ENCODE measurements around the gene LRRC36.

The LRRC36 gene

GRCh38 chr16:67429799-67430503, 103.3 kb downstream of the LRRC36 start:
- no peak for DNase-seq (ENCODE audit: low spot score in 2 of 2)
- Histone ChIP-seq H3K27me3 (ENCODE audit: low read depth) (no peaks in the 10 kb centered on the region), H3K4me3 (peak overlapping the region; percentile 49), H3K9me3 (no peaks in the 10 kb centered on the region), H3K4me1 (peaks cover 20% of the 10 kb centered on the region), H3K36me3 (replicated peaks) (no peaks in the 10 kb centered on the region)
- in situ Hi-C loops (cut with MboI; ENCODE audit: low sequenced_read_pairs), result no loop called here

DNA sequence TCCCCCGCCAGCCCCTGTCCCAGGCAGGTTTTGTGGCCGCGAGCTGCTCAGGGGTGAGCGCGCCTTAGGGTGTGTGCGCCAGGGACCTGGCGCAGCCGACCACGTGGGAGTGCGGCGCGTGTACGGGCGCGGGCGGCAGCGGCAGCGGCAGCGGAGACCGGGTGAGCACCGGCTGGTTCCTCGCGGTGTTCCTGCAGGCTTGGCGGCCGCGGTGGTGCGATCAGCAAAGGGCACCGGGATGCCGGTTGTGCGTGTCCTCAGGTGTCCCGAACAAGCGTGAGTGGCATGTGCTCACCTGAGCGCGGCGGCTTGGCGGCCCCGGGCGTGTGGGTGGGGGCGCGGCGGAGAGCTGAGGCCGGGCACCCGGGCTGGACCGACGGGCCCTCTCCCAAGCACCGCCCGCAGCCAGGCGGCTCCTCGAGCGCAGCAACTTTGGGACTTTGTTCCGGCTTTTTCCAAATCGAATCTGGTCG, 103.9 kb downstream of the LRRC36 start:
- peaks cover 20% of the 10 kb centered on the region for H3K4me1 ChIP-seq
- in situ Hi-C loops (cut with MboI; ENCODE audit: low sequenced_read_pairs), result no loop called here
- H3K36me3 ChIP-seq (replicated peaks), result no peaks in the 10 kb centered on the region
- peak overlapping the region; percentile 49 for H3K4me3 ChIP-seq
- H3K9me3 ChIP-seq, result no peaks in the 10 kb centered on the region
- peak; percentile 14 to 60 for DNase-seq (ENCODE audit: low spot score in 2 of 2)
- H3K27me3 ChIP-seq (ENCODE audit: low read depth), result no peaks in the 10 kb centered on the region

DNA sequence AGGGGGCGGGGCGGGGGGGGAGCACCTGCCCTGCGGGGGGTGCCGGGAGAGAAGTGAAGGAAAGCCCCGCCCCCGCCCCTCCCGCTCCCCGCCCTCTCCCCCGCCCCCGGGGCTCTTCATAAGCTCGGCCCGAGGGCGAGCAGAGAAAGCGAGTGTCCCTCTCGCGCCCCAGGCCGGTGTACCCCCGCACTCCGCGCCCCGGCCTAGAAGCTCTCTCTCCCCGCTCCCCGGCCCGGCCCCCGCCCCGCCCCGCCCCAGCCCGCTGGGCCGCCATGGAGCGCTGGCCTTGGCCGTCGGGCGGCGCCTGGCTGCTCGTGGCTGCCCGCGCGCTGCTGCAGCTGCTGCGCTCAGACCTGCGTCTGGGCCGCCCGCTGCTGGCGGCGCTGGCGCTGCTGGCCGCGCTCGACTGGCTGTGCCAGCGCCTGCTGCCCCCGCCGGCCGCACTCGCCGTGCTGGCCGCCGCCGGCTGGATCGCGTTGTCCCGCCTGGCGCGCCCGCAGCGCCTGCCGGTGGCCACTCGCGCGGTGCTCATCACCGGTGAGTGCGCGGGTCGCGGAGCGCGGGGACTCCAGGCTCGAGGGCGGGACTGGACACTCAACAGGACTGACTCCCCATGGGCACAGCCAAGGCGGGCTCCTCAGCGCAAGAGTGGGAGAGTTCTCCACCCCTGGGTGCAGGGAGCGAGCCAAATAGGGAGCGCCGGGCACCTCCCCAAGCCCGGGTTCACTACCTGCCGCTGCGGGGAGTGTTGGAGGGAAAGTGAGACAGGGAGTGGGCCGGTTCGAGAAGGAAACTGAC, 104.6 kb downstream of the LRRC36 start, which contains the start of gene HSD11B2:
TSS of gene HSD11B2 (plus strand) at position 145 of the 798 bp plus-strand sequence. CDS start at position 273, 128 bp downstream.
- DNase-seq (ENCODE audit: low spot score in 2 of 2), result peak; percentile 74 to 92
- no peaks in the 10 kb centered on the region for H3K27me3 ChIP-seq (ENCODE audit: low read depth)
- H3K36me3 ChIP-seq (replicated peaks), result no peaks in the 10 kb centered on the region
- H3K4me1 ChIP-seq, result peaks cover 20% of the 10 kb centered on the region
- H3K9me3 ChIP-seq, result no peaks in the 10 kb centered on the region
- peak within 1 kb of the TSS; percentile 49 for H3K4me3 ChIP-seq
- in situ Hi-C loops (cut with MboI; ENCODE audit: low sequenced_read_pairs), result no loop called here

DNA sequence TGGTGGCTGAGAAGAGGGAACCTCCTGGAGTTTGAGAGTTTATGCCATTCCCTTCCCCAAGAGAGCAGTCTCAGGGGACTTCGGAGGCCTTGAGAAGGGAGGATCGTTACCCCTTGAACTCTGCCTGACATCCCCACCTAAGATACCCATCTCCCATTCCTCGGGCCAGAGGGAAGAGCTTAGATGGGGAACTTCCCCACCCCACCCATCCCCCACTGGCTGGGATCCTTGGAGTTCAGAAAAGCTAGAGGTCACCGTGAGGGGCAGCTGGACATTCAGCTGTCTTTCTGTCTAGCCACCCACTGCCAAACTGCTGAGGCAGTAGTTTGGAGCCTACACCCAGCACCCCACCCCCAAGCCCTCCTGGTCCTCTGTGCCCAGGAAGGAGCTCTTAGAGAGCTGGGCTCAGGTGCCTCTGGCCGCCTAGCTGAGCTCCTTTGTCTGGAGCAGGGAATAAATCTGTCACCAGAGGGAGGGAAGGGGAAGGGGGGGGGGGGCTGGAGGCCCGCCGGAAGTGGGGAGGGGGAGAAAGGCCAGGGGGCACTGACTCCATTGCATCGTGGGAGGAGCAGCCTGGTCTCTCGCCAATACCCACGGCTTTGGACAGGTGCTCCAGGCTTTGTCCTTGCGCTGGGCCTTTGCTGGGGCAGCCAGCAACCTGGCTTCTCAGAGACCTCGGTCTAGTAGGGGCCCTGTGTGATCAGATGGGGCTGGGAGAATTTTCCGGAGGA, 105.3 kb downstream of the LRRC36 start:
- no peaks in the 10 kb centered on the region for H3K9me3 ChIP-seq
- H3K27me3 ChIP-seq (ENCODE audit: low read depth), result no peaks in the 10 kb centered on the region
- in situ Hi-C loops (cut with MboI; ENCODE audit: low sequenced_read_pairs), result no loop called here
- peak in 1 of 2 experiments; percentile 47 for DNase-seq (ENCODE audit: low spot score in 2 of 2)
- H3K4me1 ChIP-seq, result peaks cover 20% of the 10 kb centered on the region
- peaks cover 2% of the 10 kb centered on the region; the same call in 1 of the 2 replicates for H3K36me3 ChIP-seq (replicated peaks)
- H3K4me3 ChIP-seq, result peak overlapping the region; percentile 41

DNA sequence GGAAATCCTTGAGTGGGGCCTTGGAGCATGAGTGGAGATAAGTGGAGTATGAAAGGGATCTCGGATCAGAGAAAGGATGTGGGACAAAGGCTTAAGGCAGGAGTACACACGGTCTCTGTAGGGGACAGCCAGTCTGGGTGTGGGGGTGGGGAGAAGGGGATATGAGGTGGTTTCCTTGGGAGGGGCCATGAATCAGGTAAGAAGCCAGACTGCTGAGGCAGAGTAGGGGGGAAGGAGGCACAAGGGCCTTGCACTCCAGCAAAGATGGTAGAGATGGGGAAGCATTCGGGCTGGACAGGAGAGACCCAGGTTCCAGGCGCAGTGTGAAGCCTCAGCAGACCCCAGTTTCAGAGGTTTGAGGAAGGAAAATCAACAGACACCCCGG, 105.9 kb downstream of the LRRC36 start:
- peaks cover 4% of the 10 kb centered on the region; the same call in 1 of the 2 replicates for H3K36me3 ChIP-seq (replicated peaks)
- no peak for DNase-seq (ENCODE audit: low spot score in 2 of 2)
- peaks cover 20% of the 10 kb centered on the region for H3K4me1 ChIP-seq
- H3K27me3 ChIP-seq (ENCODE audit: low read depth), result no peaks in the 10 kb centered on the region
- no peaks in the 10 kb centered on the region for H3K9me3 ChIP-seq
- in situ Hi-C loops (cut with MboI; ENCODE audit: low sequenced_read_pairs), result no loop called here
- no peak overlapping the region for H3K4me3 ChIP-seq

DNA sequence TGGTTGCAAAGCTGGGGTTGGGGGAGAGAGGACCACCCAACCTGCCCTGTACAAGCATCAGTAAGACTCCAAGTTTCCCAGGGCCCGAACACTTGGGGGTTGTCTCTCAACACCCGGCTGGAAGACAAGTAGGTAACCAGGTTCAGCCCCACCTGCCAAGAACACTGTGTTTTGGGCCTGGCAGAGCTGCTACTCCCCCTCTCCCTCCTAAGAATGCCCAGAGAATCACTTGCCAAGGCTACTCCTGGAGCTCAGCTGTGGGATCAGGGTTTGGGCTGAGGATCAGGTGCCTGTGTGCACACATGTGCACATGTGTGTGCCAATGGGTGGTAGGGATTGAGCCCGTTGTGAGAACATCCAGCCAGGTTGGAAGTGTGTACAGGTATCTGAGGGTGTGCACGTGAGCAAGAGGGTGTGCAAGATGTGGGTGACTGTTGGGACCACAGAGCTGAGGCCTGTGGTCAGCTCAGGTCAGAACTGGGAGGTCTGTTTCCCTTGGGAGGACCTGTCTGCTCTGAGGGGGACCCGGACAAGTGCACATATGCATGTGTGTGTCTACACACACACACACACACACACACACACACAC, 106.6 kb downstream of the LRRC36 start:
- no peak for DNase-seq (ENCODE audit: low spot score in 2 of 2)
- in situ Hi-C loops (cut with MboI; ENCODE audit: low sequenced_read_pairs), result no loop called here
- H3K27me3 ChIP-seq (ENCODE audit: low read depth), result no peaks in the 10 kb centered on the region

More for the DNA sequence above, 106.6 kb downstream of the LRRC36 start:
- Histone ChIP-seq H3K36me3 (replicated peaks) (peaks cover 8% of the 10 kb centered on the region; the same call in 1 of the 2 replicates), H3K4me1 (peaks cover 20% of the 10 kb centered on the region), H3K9me3 (no peaks in the 10 kb centered on the region), H3K4me3 (no peak overlapping the region)
